Gastrocnemius medialis (tissue), 4 donors: Measurements from ENCODE around the gene KLHDC7A.

Experiments used
- CTCF ChIP-seq, 5 experiments: fragments of 450-650 bp in 3 of 5; fragments of 200-600 bp in 2 of 5; sonication (generic) in 2 of 5; IDR thresholded peaks in 4 of 5; conservative IDR thresholded peaks in 1 of 5; 1 replicate in 4 of 5; 2 replicates in 1 of 5; pipeline ENCODE4 v1.5.1; 2016 to 2019; ENCODE audit warnings: antibody characterized with exemption in 5 of 5, mild to moderate bottlenecking in 3 of 5, moderate library complexity in 3 of 5
- POLR2A ChIP-seq, 2 donors: fragments of 450-650 bp; IDR thresholded peaks; one replicate each; pipeline ENCODE4 v1.6.1; 2017; ENCODE audit warnings: antibody characterized with exemption in 2 of 2, mild to moderate bottlenecking in 2 of 2, moderate library complexity in 2 of 2

- TF ChIP-seq CTCF (IDR thresholded peaks at IDR 0.05 in 4 of 5, conservative IDR thresholded peaks at IDR 0.05 in 1 of 5) = no peak
- TF ChIP-seq POLR2A (IDR thresholded peaks at IDR 0.05) = no peak
Measured at GRCh38 chr1:18504609-18505008, 23.9 kb downstream of the KLHDC7A start.
